HCT116 (cell line): Measurements from ENCODE around the gene GCNT1.
"Not testable (repeated sequence)": the region's sequence is repeated elsewhere in the genome, so short reads cannot be mapped to it uniquely, and the experiment has no call there.

ENCODE experiments used
- CEBPB ChIP-seq: IDR thresholded peaks from 2 replicates; pipeline ENCODE4 v1.6.1; 2012; ENCODE audit warnings: low read depth
- CTCF ChIP-seq, 3 experiments: fragments of 200-600 bp in 1 of 3; sonication (generic) in 1 of 3; IDR thresholded peaks in 2 of 3; conservative IDR thresholded peaks in 1 of 3; 2 replicates each; pipeline ENCODE4 v1.5.1; 2012 to 2017; ENCODE audit warnings: low read depth in 2 of 3, low read length in 2 of 3, antibody characterized with exemption in 1 of 3, borderline replicate concordance in 1 of 3, control low read depth in 1 of 3, mild to moderate bottlenecking in 1 of 3, mixed read lengths in 1 of 3, mixed run types in 1 of 3, moderate library complexity in 1 of 3; ENCODE audit not compliant: insufficient read depth in 1 of 3
- ELF1 ChIP-seq: IDR thresholded peaks from 2 replicates; pipeline ENCODE4 v1.6.1; 2012; ENCODE audit warnings: low read depth, borderline replicate concordance
- EZH2phosphoT487 ChIP-seq: fragments of 200-600 bp; IDR thresholded peaks from 2 replicates; pipeline ENCODE4 v1.6.1; 2018; ENCODE audit warnings: antibody characterized with exemption, borderline replicate concordance
- MAX ChIP-seq: IDR thresholded peaks from 2 replicates; pipeline ENCODE4 v1.6.1; 2012
- SP1 ChIP-seq: IDR thresholded peaks from 2 replicates; pipeline ENCODE4 v1.6.1; 2012; ENCODE audit warnings: low read depth
- TCF7L2 ChIP-seq: IDR thresholded peaks from 2 replicates; pipeline ENCODE4 v1.7.0; 2011; ENCODE audit warnings: borderline replicate concordance, inconsistent platforms; ENCODE audit not compliant: insufficient read depth, insufficient read length; ENCODE audit errors: extremely low read depth
- TF ChIP-seq, protein P1 (sequence below): IDR thresholded peaks from 2 replicates; pipeline ENCODE4 v1.6.1; 2012; ENCODE audit warnings: low read depth

DNA sequence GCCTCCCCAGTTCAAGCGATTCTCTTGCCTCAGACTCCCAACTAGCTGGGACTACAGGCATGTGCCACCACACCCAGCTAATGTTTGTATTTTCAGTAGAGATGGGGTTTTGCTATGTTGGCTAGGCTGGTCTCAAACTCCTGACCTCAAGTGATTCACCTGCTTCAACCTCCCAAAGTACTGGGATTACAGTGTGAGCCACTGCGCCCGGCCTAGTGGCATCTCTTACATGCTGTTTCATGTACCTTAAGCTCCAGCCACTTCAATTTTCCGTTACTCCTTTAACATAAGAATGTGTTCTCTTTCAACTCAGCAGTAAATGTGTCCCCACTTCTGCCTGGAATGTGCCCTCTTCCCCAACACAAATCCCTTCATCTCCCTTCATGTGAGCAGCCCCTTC is 73.9 kb downstream of the GCNT1 start:
- TF ChIP-seq MAX; CEBPB; CTCF (IDR thresholded peaks at IDR 0.05 in 2 of 3, conservative IDR thresholded peaks at IDR 0.05 in 1 of 3; ENCODE audit: borderline replicate concordance in 1 of 3, insufficient read depth in 1 of 3, low read depth in 2 of 3, low read length in 2 of 3); ELF1; EZH2phosphoT487; TCF7L2; SP1: not testable (repeated sequence)
- TF ChIP-seq, protein P1, sequence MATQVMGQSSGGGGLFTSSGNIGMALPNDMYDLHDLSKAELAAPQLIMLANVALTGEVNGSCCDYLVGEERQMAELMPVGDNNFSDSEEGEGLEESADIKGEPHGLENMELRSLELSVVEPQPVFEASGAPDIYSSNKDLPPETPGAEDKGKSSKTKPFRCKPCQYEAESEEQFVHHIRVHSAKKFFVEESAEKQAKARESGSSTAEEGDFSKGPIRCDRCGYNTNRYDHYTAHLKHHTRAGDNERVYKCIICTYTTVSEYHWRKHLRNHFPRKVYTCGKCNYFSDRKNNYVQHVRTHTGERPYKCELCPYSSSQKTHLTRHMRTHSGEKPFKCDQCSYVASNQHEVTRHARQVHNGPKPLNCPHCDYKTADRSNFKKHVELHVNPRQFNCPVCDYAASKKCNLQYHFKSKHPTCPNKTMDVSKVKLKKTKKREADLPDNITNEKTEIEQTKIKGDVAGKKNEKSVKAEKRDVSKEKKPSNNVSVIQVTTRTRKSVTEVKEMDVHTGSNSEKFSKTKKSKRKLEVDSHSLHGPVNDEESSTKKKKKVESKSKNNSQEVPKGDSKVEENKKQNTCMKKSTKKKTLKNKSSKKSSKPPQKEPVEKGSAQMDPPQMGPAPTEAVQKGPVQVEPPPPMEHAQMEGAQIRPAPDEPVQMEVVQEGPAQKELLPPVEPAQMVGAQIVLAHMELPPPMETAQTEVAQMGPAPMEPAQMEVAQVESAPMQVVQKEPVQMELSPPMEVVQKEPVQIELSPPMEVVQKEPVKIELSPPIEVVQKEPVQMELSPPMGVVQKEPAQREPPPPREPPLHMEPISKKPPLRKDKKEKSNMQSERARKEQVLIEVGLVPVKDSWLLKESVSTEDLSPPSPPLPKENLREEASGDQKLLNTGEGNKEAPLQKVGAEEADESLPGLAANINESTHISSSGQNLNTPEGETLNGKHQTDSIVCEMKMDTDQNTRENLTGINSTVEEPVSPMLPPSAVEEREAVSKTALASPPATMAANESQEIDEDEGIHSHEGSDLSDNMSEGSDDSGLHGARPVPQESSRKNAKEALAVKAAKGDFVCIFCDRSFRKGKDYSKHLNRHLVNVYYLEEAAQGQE, result not testable (repeated sequence)
